Transverse colon (tissue), 4 donors: ENCODE measurements around the gene TMTC1.
"Not testable (repeated sequence)": the region's sequence is repeated elsewhere in the genome, so short reads cannot be mapped to it uniquely, and the experiment has no call there.

Source experiments
- CTCF ChIP-seq, 5 experiments: fragments of 200-600 bp in 3 of 5; fragments of 450-650 bp in 2 of 5; sonication (generic) in 3 of 5; IDR thresholded peaks; 1 replicate in 2 of 5; 2 replicates in 3 of 5; pipeline ENCODE4 v1.5.1; 2016 to 2017; ENCODE audit warnings: antibody characterized with exemption in 5 of 5, inconsistent platforms in 3 of 5, mild to moderate bottlenecking in 2 of 5, moderate library complexity in 1 of 5
- POLR2AphosphoS5 ChIP-seq, 3 donors: sonication (generic); formaldehyde crosslinking; IDR thresholded peaks; one replicate each; pipeline ENCODE4 v1.6.1; 2016; ENCODE audit warnings: antibody characterized with exemption in 3 of 3

- not testable (repeated sequence) for TF ChIP-seq CTCF, POLR2AphosphoS5 (IDR thresholded peaks at IDR 0.05)
Observed at GRCh38 chr12:29555451-29555850, 228.3 kb downstream of the TMTC1 start.
